GM12891 (cell line): ENCODE results near the gene PITX2.

ENCODE experiments used
- DNase-seq: peaks from one replicate; pipeline ENCODE4 v3.0.0; 2011; ENCODE audit warnings: low spot score; ENCODE audit not compliant: insufficient read length
- FAIRE-seq: peaks from 2 replicates; lab custom pipeline; 2011; peaks lifted over from hg19 to GRCh38; lab: Jason Lieb, UNC
- PAX5 ChIP-seq: IDR thresholded peaks from 2 replicates; pipeline ENCODE4 v1.6.1; 2011; ENCODE audit warnings: low read length, moderate library complexity, mild to moderate bottlenecking; ENCODE audit not compliant: insufficient read depth, severe bottlenecking
- POLR2A ChIP-seq: IDR thresholded peaks from 2 replicates; pipeline ENCODE4 v1.6.1; 2011; ENCODE audit warnings: low read depth, low read length, control low read depth
- POLR2AphosphoS5 ChIP-seq: IDR thresholded peaks from 2 replicates; pipeline ENCODE4 v1.6.1; 2011; ENCODE audit warnings: low read depth, low read length, control low read depth
- POU2F2 ChIP-seq: IDR thresholded peaks from 2 replicates; pipeline ENCODE4 v1.6.1; 2011; ENCODE audit warnings: low read depth, mild to moderate bottlenecking, control low read depth, low read length, moderate library complexity
- SPI1 ChIP-seq: IDR thresholded peaks from 2 replicates; pipeline ENCODE4 v1.6.1; 2011; ENCODE audit warnings: low read depth, low read length, control low read depth
- TAF1 ChIP-seq: IDR thresholded peaks from 2 replicates; pipeline ENCODE4 v1.6.1; 2011; ENCODE audit warnings: low read depth, low read length, control low read depth

The PITX2 gene

GRCh38 chr4:110611968-110612447 is 10.9 kb downstream of the PITX2 start:
- TF ChIP-seq POU2F2 (no peak), TAF1 (no peak), POLR2A (no peak), PAX5 (no peak), POLR2AphosphoS5 (no peak), SPI1 (no peak)
- DNase-seq, result no peak
- FAIRE-seq, result no peak

GRCh38 chr4:110610940-110611831 is 11.7 kb downstream of the PITX2 start:
- DNase-seq (no peak), FAIRE-seq (no peak)
- no peak for TF ChIP-seq PAX5
- TF ChIP-seq POU2F2, result no peak
- TF ChIP-seq TAF1, result no peak
- TF ChIP-seq SPI1, result no peak
- no peak for TF ChIP-seq POLR2AphosphoS5
- no peak for TF ChIP-seq POLR2A

- TF ChIP-seq TAF1 (no peak), POLR2A (no peak), SPI1 (no peak), PAX5 (no peak), POU2F2 (no peak), POLR2AphosphoS5 (no peak)
- FAIRE-seq (no peak), DNase-seq (no peak)
Observed at GRCh38 chr4:110610620-110610939, 12.3 kb downstream of the PITX2 start.

- no peak for FAIRE-seq
- TF ChIP-seq POLR2A, result no peak
- no peak for TF ChIP-seq SPI1
- no peak for TF ChIP-seq POLR2AphosphoS5
- no peak for TF ChIP-seq PAX5
- no peak for TF ChIP-seq POU2F2
- TF ChIP-seq TAF1, result no peak
- DNase-seq, result no peak
Observed at GRCh38 chr4:110609044-110609750, 13.7 kb downstream of the PITX2 start.

- TF ChIP-seq POLR2AphosphoS5 (no peak), POU2F2 (no peak), SPI1 (no peak), PAX5 (no peak), TAF1 (no peak), POLR2A (no peak)
- no peak for DNase-seq
- no peak for FAIRE-seq
Observed at GRCh38 chr4:110605077-110605476, 17.8 kb downstream of the PITX2 start.

- no peak for FAIRE-seq
- TF ChIP-seq PAX5, result no peak
- TF ChIP-seq SPI1, result no peak
- TF ChIP-seq POLR2A, result no peak
- TF ChIP-seq TAF1, result no peak
- no peak for TF ChIP-seq POLR2AphosphoS5
- TF ChIP-seq POU2F2, result no peak
- DNase-seq, result no peak
Observed at GRCh38 chr4:110602061-110602460, 20.8 kb downstream of the PITX2 start.

GRCh38 chr4:110597582-110597981 is 25.3 kb downstream of the PITX2 start:
- FAIRE-seq (no peak), DNase-seq (no peak)
- no peak for TF ChIP-seq PAX5
- TF ChIP-seq POLR2A, result no peak
- no peak for TF ChIP-seq POLR2AphosphoS5
- no peak for TF ChIP-seq POU2F2
- no peak for TF ChIP-seq TAF1
- TF ChIP-seq SPI1, result no peak

GRCh38 chr4:110596431-110596830 is 26.4 kb downstream of the PITX2 start:
- DNase-seq (no peak), FAIRE-seq (no peak)
- TF ChIP-seq POLR2A (no peak), TAF1 (no peak), POU2F2 (no peak), PAX5 (no peak), POLR2AphosphoS5 (no peak)

- FAIRE-seq (no peak), DNase-seq (no peak)
- TF ChIP-seq SPI1 (no peak), POLR2A (no peak), TAF1 (no peak), PAX5 (no peak), POU2F2 (no peak), POLR2AphosphoS5 (no peak)
Observed at GRCh38 chr4:110595583-110595982, 27.3 kb downstream of the PITX2 start.
